ENCODE measurements around the gene CD40.
A peak's percentile ranks its signal among the peaks of the same experiment; 100 is the strongest.
"Not testable (repeated sequence)": the region's sequence is repeated elsewhere in the genome, so short reads cannot be mapped to it uniquely, and the experiment has no call there.

Gene CD40

GRCh38 chr20:46099491-46100287 is 18.4 kb upstream of the CD40 start:
- DNase-seq = peak in 1 of 2 experiments; percentile 64

- DNase-seq = not testable (repeated sequence)
These were observed 17.7 kb upstream of the CD40 start for GRCh38 chr20:46100444-46100843.

GRCh38 chr20:46100988-46101387 is 17.1 kb upstream of the CD40 start:
- no peak for DNase-seq

GRCh38 chr20:46101957-46102356 is 16.2 kb upstream of the CD40 start:
- DNase-seq = no peak

- DNase-seq = no peak
These were observed 15.2 kb upstream of the CD40 start for GRCh38 chr20:46102940-46103339.

- no peak for DNase-seq
These were observed 13.9 kb upstream of the CD40 start for GRCh38 chr20:46104262-46104661.

GRCh38 chr20:46107061-46107460 is 11.1 kb upstream of the CD40 start:
- DNase-seq = no peak

GRCh38 chr20:46108435-46108841 is 9.7 kb upstream of the CD40 start:
- DNase-seq = no peak

- no peak for DNase-seq
These were observed 9.1 kb upstream of the CD40 start for GRCh38 chr20:46108976-46109375.

- DNase-seq = no peak
These were observed 6.9 kb upstream of the CD40 start for GRCh38 chr20:46111028-46111835.

GRCh38 chr20:46111836-46112212 is 6.3 kb upstream of the CD40 start:
- no peak for DNase-seq

GRCh38 chr20:46112430-46113112 is 5.5 kb upstream of the CD40 start:
- DNase-seq = no peak

GRCh38 chr20:46113113-46113470 is 5.0 kb upstream of the CD40 start:
- no peak for DNase-seq

- DNase-seq = no peak
These were observed 3.7 kb upstream of the CD40 start for GRCh38 chr20:46114449-46114848.

GRCh38 chr20:46118481-46119020 is 437 bp downstream of the CD40 start:
- DNase-seq = no peak

GRCh38 chr20:46119028-46119546 is 973 bp downstream of the CD40 start:
- DNase-seq = no peak

- DNase-seq = no peak
These were observed 1.4 kb downstream of the CD40 start for GRCh38 chr20:46119547-46119946.

GRCh38 chr20:46120136-46120535 is 2.0 kb downstream of the CD40 start:
- no peak for DNase-seq

GRCh38 chr20:46121184-46121930 is 3.2 kb downstream of the CD40 start:
- DNase-seq = no peak

GRCh38 chr20:46122071-46122470 is 4.0 kb downstream of the CD40 start:
- no peak for DNase-seq

GRCh38 chr20:46122516-46123481 is 4.7 kb downstream of the CD40 start:
- DNase-seq = no peak
